Cardiac muscle cell (in vitro differentiated cells and primary cell): ENCODE data around the gene ZC3H11A. TPM values are rescaled to one million over a fixed set of nuclear protein-coding genes. Genes with fewer than 3 reads are reported as not detected.

Experiments used
- DNase-seq, 2 donors: peaks; one replicate each; pipeline versions ENCODE4 v3.0.0 to v3.0.0-alpha.2; 2010 to 2017; ENCODE audit warnings: low read depth in 1 of 2, low spot score in 1 of 2
- H3K27ac ChIP-seq: fragments of 200-600 bp; sonication (generic); 2 replicates; pipeline ENCODE4 v1.5.1; 2016
- H3K27me3 ChIP-seq: fragments of 200-600 bp; sonication (generic); 2 replicates; pipeline ENCODE4 v1.6.0; 2016; ENCODE audit warnings: control low read depth
- H3K36me3 ChIP-seq: fragments of 200-600 bp; sonication (generic); 2 replicates; pipeline ENCODE4 v1.5.1; 2016; ENCODE audit warnings: control low read depth
- H3K4me1 ChIP-seq: fragments of 200-600 bp; sonication (generic); 2 replicates; pipeline ENCODE4 v1.8.1; 2017; ENCODE audit warnings: low read depth, mild to moderate bottlenecking, mixed run types
- H3K4me3 ChIP-seq: fragments of 200-600 bp; sonication (generic); 2 replicates; pipeline ENCODE4 v1.5.1; 2016; ENCODE audit warnings: mild to moderate bottlenecking
- H3K9me3 ChIP-seq: fragments of 200-600 bp; sonication (generic); 2 replicates; pipeline ENCODE4 v1.5.1; 2017; ENCODE audit warnings: low read depth, mild to moderate bottlenecking, control low read depth
- CTCF ChIP-seq: IDR thresholded peaks from 2 replicates; pipeline ENCODE4 v1.5.1; 2012; ENCODE audit warnings: low read depth, mild to moderate bottlenecking, low read length
- polyA plus RNA-seq: library from polyadenylated mRNA; unstranded; fragments of >200 nt; fragmentation: Nextera tagmentation; extraction: Ambion mirVana; gene quantifications from 2 replicates; pipeline ENCODE4 v1.2.1, GENCODE V29; 2016
- total RNA-seq: library from RNA; depleted of rRNA; stranded (reverse); fragments of >200 nt; gene quantifications from 2 replicates; pipeline ENCODE4 v1.2.3, GENCODE V29; 2016

ZC3H11A gene
- total and polyA plus RNA-seq, 2 experiments from 2014 or later = 63.5 to 96.3 TPM

DNA sequence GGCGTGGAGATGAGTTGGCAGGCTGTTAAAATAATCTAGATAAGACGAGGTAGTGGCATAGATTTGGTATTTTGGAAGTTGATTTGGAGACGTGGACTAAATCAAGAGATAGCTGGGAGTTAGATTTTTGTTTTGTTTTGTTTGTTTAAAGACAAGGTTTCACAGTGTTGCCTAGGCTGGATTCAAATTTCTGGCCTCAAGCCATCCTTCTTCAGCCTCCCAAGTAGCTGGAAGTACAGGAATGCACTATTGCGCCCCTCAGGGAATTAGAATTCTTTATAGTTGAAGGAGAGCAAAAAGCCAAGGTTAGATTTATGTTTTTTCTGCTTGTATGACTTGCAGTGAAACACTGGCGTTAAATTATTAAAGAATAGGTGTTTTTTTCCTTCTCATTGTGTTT is 43.7 kb downstream of the ZC3H11A start:
- no peaks in the 10 kb centered on the region for H3K4me1 ChIP-seq
- H3K27ac ChIP-seq = no peak overlapping the region
- H3K36me3 ChIP-seq = peaks cover 68% of the 10 kb centered on the region
- H3K4me3 ChIP-seq = no peak overlapping the region
- H3K9me3 ChIP-seq = no peaks in the 10 kb centered on the region
- DNase-seq = peak in 1 of 2 donors; percentile 93
- no peak for TF ChIP-seq CTCF
- H3K27me3 ChIP-seq = no peaks in the 10 kb centered on the region

DNA sequence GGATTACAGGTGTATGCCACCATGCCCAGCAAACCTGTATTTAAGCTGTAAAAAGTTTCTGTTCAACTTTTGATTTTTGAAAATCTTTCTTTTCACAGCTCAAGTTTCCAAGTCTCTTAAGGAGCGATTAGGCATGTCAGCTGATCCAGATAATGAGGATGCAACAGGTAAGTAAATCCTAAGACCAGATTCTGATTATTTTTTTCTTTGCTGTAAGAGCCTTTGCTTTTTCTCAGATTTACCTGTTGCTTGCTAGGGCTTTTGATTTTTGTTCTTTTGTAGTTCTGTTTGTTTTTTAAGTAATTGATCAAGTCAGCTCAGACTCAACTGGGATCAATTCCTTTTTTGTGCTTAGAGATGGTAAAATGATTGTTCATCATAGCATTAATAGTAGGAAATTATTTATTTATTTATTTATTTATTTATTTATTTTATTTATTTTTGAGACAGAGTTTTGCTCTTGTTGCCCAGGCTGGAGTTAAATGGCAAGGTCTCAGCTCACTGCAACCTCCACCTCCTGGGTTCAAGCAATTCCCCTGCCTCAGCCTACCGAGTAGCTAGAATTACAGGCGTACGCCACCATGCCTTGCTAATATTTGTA is 44.9 kb downstream of the ZC3H11A start:
- Histone ChIP-seq H3K9me3 (no peaks in the 10 kb centered on the region), H3K36me3 (peaks cover 64% of the 10 kb centered on the region), H3K4me3 (no peak overlapping the region), H3K27me3 (no peaks in the 10 kb centered on the region), H3K4me1 (no peaks in the 10 kb centered on the region), H3K27ac (no peak overlapping the region)
- DNase-seq = no peak
- no peak for TF ChIP-seq CTCF

DNA sequence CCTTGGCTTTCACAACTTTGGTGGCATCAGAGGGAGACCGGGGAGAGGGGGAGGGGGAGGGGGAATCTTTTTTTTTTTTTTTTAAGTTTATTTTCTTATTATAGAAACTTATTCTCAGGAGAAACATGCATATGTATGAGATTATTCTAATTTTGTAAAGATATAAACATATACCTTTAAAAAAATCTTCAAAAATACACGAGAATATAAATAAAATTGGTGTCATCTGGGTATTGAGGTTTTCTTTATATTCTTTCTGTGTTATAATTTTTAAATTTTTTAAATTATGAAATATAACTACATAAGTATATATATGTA is 47.1 kb downstream of the ZC3H11A start:
- Histone ChIP-seq H3K36me3 (peaks cover 63% of the 10 kb centered on the region), H3K9me3 (no peaks in the 10 kb centered on the region), H3K4me1 (no peaks in the 10 kb centered on the region), H3K4me3 (no peak overlapping the region), H3K27ac (no peak overlapping the region), H3K27me3 (no peaks in the 10 kb centered on the region)
- DNase-seq = no peak
- no peak for TF ChIP-seq CTCF

- no peaks in the 10 kb centered on the region for H3K27me3 ChIP-seq
- no peaks in the 10 kb centered on the region for H3K9me3 ChIP-seq
- DNase-seq = no peak
- peaks cover 63% of the 10 kb centered on the region for H3K36me3 ChIP-seq
- H3K4me3 ChIP-seq = no peak overlapping the region
- H3K27ac ChIP-seq = no peak overlapping the region
- TF ChIP-seq CTCF = no peak
- no peaks in the 10 kb centered on the region for H3K4me1 ChIP-seq
Observed at GRCh38 chr1:203843435-203843834, 48.0 kb downstream of the ZC3H11A start.

Other genes starting within 250 kb of the ZC3H11A start
- gene ATP2B4, start 168.8 kb upstream of the ZC3H11A start, total RNA-seq = 91.9 and 107 TPM in 2 replicates
- 64.5 and 67.5 TPM in 2 replicates for gene ATP2B4, start 168.8 kb upstream of the ZC3H11A start, polyA plus RNA-seq
- not detected in 2 replicates for gene LAX1, start 30.4 kb upstream of the ZC3H11A start, total RNA-seq
- gene LAX1, start 30.4 kb upstream of the ZC3H11A start, polyA plus RNA-seq = 0.10 TPM in 1 of 2 replicates, not detected in the other
- 6.3 and 8.6 TPM in 2 replicates for gene ZBED6, start within 50 bp of the ZC3H11A start, total RNA-seq
- 2.7 and 3.1 TPM in 2 replicates for gene ZBED6, start within 50 bp of the ZC3H11A start, polyA plus RNA-seq
- gene SNRPE, start 66.0 kb downstream of the ZC3H11A start, total RNA-seq = 66.2 and 73.0 TPM in 2 replicates
- 331 and 504 TPM in 2 replicates for gene SNRPE, start 66.0 kb downstream of the ZC3H11A start, polyA plus RNA-seq